KBM-7 (cell line): Measurements from ENCODE around the gene UBE2U.

Experiments
- DNase-seq: peaks from one replicate; pipeline ENCODE4 v3.0.0-alpha.2; 2015
- in situ Hi-C: fragments of 300-500 bp; cut with MboI; formaldehyde crosslinking; loops from 2 replicates; pipeline ENCODE4 v1.14.3; 2020; ENCODE audit warnings: low sequenced_read_pairs, low pct_unique_long_range_greater_than_20kb, mixed read lengths

The UBE2U gene

GRCh38 chr1:64203420-64203819 lies at the start of gene UBE2U:
TSS of gene UBE2U (plus strand) at chr1:64203623. CDS start at chr1:64204051, 428 bp downstream.
- no peak for DNase-seq
- in situ Hi-C loops, result no loop called here

- in situ Hi-C loops, result no loop called here
- no peak for DNase-seq
Measured at GRCh38 chr1:64155278-64155677, 48.1 kb upstream of the UBE2U start.

GRCh38 chr1:64161357-64161941 lies 42.0 kb upstream of the UBE2U start:
- DNase-seq, result no peak
- in situ Hi-C loops, result no loop called here

GRCh38 chr1:64162151-64162550 lies 41.3 kb upstream of the UBE2U start:
- in situ Hi-C loops, result no loop called here
- DNase-seq, result no peak

GRCh38 chr1:64162804-64163203 lies 40.6 kb upstream of the UBE2U start:
- in situ Hi-C loops, result no loop called here
- DNase-seq, result no peak

GRCh38 chr1:64163431-64163830 lies 40.0 kb upstream of the UBE2U start:
- no peak for DNase-seq
- in situ Hi-C loops, result no loop called here

GRCh38 chr1:64163970-64164369 lies 39.5 kb upstream of the UBE2U start:
- in situ Hi-C loops, result no loop called here
- DNase-seq, result no peak

GRCh38 chr1:64166629-64167028 lies 36.8 kb upstream of the UBE2U start:
- DNase-seq, result no peak
- in situ Hi-C loops, result no loop called here

- no peak for DNase-seq
- in situ Hi-C loops, result no loop called here
Measured at GRCh38 chr1:64167176-64167575, 36.2 kb upstream of the UBE2U start.

GRCh38 chr1:64171246-64171645 lies 32.2 kb upstream of the UBE2U start:
- in situ Hi-C loops, result no loop called here
- DNase-seq, result no peak

GRCh38 chr1:64171797-64172281 lies 31.6 kb upstream of the UBE2U start:
- in situ Hi-C loops, result no loop called here
- peak; percentile 61 for DNase-seq

GRCh38 chr1:64172458-64172983 lies 30.9 kb upstream of the UBE2U start:
- in situ Hi-C loops, result no loop called here
- DNase-seq, result no peak

GRCh38 chr1:64173336-64173940 lies 30.0 kb upstream of the UBE2U start:
- in situ Hi-C loops, result no loop called here
- DNase-seq, result no peak

GRCh38 chr1:64175639-64176038 lies 27.8 kb upstream of the UBE2U start:
- in situ Hi-C loops, result no loop called here
- DNase-seq, result no peak

GRCh38 chr1:64176659-64177058 lies 26.8 kb upstream of the UBE2U start:
- no peak for DNase-seq
- in situ Hi-C loops, result no loop called here

GRCh38 chr1:64179588-64179987 lies 23.8 kb upstream of the UBE2U start:
- DNase-seq, result no peak
- in situ Hi-C loops, result no loop called here

GRCh38 chr1:64182207-64182606 lies 21.2 kb upstream of the UBE2U start:
- in situ Hi-C loops, result no loop called here
- no peak for DNase-seq

GRCh38 chr1:64183395-64184002 lies 19.9 kb upstream of the UBE2U start:
- in situ Hi-C loops, result no loop called here

GRCh38 chr1:64184003-64184440 lies 19.4 kb upstream of the UBE2U start:
- in situ Hi-C loops, result no loop called here
- no peak for DNase-seq

More at GRCh38 chr1:64183395-64184002, 19.9 kb upstream of the UBE2U start:
- no peak for DNase-seq

- in situ Hi-C loops, result no loop called here
Measured at GRCh38 chr1:64186138-64186897, 17.1 kb upstream of the UBE2U start.

More at GRCh38 chr1:64186138-64186897, 17.1 kb upstream of the UBE2U start:
- DNase-seq, result no peak
